ENCODE measurements around the gene BRINP2.

The BRINP2 gene

DNA sequence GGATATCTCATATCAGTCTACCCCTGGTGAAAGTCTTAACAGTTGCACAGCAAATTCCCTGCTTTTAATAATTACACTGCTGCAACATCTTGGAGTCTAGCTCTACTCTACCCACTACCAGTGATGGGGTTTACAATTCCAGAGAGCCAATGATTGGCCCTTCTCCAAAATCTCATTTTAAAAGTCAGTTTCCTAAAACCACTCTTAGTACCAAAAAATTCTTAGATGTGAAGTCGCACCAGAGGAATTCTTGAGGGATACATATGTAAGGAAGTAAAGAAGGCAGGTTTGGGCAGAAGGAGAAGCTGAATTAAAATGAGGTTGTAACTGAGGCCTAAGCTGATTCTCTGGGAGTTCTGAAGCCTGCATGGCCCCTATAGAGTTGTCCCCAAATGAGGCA lies 129.7 kb downstream of the BRINP2 start:
- WGBS (ENCODE audit: extremely low coverage, insufficient coverage, insufficient read length): no CpG with 5 or more reads among the region's 1 CpG
- Histone ChIP-seq H3K9me3 (ENCODE audit: insufficient read depth, low read depth, low read length) (no peaks in the 10 kb centered on the region), H3K4ac (ENCODE audit: low read depth, low read length) (no peak overlapping the region), H4K12ac (ENCODE audit: low read depth, low read length) (no peak overlapping the region), H2BK120ac (ENCODE audit: insufficient read depth, low read length, poor library complexity) (no peak overlapping the region), H3K14ac (ENCODE audit: low read length) (no peak overlapping the region), H2BK12ac (ENCODE audit: low read length) (no peak overlapping the region), H4K8ac (ENCODE audit: low read depth, low read length) (no peak overlapping the region), H3K27me3 (ENCODE audit: insufficient read depth, low read length) (no peaks in the 10 kb centered on the region), H3K79me2 (ENCODE audit: control insufficient read depth, insufficient read depth, low read length, poor library complexity) (no peaks in the 10 kb centered on the region), H4K91ac (ENCODE audit: low read depth, low read length) (no peak overlapping the region), H2AK5ac (ENCODE audit: low read length) (no peak overlapping the region), H3K23ac (ENCODE audit: low read length) (no peak overlapping the region), H3K79me1 (ENCODE audit: low read length) (no peaks in the 10 kb centered on the region), H3K36me3 (ENCODE audit: control insufficient read depth in 1 of 2, insufficient read depth in 2 of 2, low read length in 2 of 2) (no peaks in the 10 kb centered on the region), H3K18ac (ENCODE audit: low read length) (no peak overlapping the region), H3K4me1 (ENCODE audit: control insufficient read depth in 1 of 2, insufficient read depth in 2 of 2, low read length in 2 of 2) (peaks cover 1 to 4% of the 10 kb centered on the region in 2 experiments), H2AFZ (ENCODE audit: insufficient read depth, low read length, poor library complexity) (no peak overlapping the region), H3K4me3 (ENCODE audit: low read depth, low read length) (no peak overlapping the region), H3K9ac (ENCODE audit: low read length) (no peak overlapping the region), H2BK5ac (ENCODE audit: low read depth, low read length, poor library complexity) (no peak overlapping the region), H3K4me2 (ENCODE audit: low read length) (no peak overlapping the region), H3K27ac (ENCODE audit: low read depth, low read length) (no peak overlapping the region)
- DNase-seq: no peak

DNA sequence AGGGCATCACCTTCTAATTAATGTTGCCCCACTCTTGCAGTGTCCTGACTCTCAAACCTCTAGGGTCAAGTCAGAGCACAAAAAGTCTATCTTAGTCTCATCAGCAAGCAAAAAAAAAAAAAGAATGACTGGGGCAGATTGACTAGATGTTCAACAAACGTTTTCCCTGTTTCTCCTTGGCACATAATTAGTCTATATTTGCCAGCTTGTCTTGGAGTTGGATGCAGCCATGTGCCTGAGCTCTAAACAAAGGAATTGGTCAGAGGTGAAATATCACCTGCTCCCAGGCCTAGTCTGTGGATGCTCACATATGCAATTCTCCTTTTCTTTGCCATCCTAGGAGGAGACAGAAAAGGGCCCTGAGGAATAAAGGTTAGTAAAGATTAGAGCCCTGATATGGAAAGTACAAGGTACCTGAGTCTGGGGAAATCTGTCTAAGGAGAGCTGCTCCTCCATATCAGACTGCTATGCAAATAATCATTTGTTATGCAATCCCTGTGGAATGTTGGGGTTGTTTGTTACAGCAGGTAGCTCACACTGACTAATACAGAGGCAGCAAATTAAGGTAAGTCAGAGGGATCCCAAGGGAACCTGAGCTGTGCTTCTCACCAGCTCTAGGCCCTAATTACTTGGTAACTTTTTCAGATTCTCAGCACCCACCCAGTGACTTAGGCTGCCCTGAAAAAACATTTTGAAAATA lies 130.8 kb downstream of the BRINP2 start:
- Histone ChIP-seq H3K4me1 (ENCODE audit: control insufficient read depth in 1 of 2, insufficient read depth in 2 of 2, low read length in 2 of 2) (peaks cover 2 to 4% of the 10 kb centered on the region in 2 experiments), H3K4me3 (ENCODE audit: low read depth, low read length) (no peak overlapping the region), H3K14ac (ENCODE audit: low read length) (no peak overlapping the region), H2AFZ (ENCODE audit: insufficient read depth, low read length, poor library complexity) (no peak overlapping the region), H4K91ac (ENCODE audit: low read depth, low read length) (no peak overlapping the region), H2BK5ac (ENCODE audit: low read depth, low read length, poor library complexity) (no peak overlapping the region), H3K9ac (ENCODE audit: low read length) (no peak overlapping the region), H3K18ac (ENCODE audit: low read length) (no peak overlapping the region), H2BK12ac (ENCODE audit: low read length) (no peak overlapping the region), H2BK120ac (ENCODE audit: insufficient read depth, low read length, poor library complexity) (no peak overlapping the region), H2AK5ac (ENCODE audit: low read length) (no peak overlapping the region), H3K27me3 (ENCODE audit: insufficient read depth, low read length) (no peaks in the 10 kb centered on the region), H3K4me2 (ENCODE audit: low read length) (no peak overlapping the region), H4K8ac (ENCODE audit: low read depth, low read length) (no peak overlapping the region), H3K9me3 (ENCODE audit: insufficient read depth, low read depth, low read length) (no peaks in the 10 kb centered on the region), H3K79me1 (ENCODE audit: low read length) (no peaks in the 10 kb centered on the region), H4K12ac (ENCODE audit: low read depth, low read length) (no peak overlapping the region), H3K4ac (ENCODE audit: low read depth, low read length) (no peak overlapping the region), H3K27ac (ENCODE audit: low read depth, low read length) (no peak overlapping the region), H3K23ac (ENCODE audit: low read length) (no peak overlapping the region), H3K79me2 (ENCODE audit: control insufficient read depth, insufficient read depth, low read length, poor library complexity) (no peaks in the 10 kb centered on the region), H3K36me3 (ENCODE audit: control insufficient read depth in 1 of 2, insufficient read depth in 2 of 2, low read length in 2 of 2) (no peaks in the 10 kb centered on the region)
- no peak for DNase-seq
- WGBS (ENCODE audit: extremely low coverage, insufficient coverage, insufficient read length): no CpG with 5 or more reads among the region's 1 CpG

DNA sequence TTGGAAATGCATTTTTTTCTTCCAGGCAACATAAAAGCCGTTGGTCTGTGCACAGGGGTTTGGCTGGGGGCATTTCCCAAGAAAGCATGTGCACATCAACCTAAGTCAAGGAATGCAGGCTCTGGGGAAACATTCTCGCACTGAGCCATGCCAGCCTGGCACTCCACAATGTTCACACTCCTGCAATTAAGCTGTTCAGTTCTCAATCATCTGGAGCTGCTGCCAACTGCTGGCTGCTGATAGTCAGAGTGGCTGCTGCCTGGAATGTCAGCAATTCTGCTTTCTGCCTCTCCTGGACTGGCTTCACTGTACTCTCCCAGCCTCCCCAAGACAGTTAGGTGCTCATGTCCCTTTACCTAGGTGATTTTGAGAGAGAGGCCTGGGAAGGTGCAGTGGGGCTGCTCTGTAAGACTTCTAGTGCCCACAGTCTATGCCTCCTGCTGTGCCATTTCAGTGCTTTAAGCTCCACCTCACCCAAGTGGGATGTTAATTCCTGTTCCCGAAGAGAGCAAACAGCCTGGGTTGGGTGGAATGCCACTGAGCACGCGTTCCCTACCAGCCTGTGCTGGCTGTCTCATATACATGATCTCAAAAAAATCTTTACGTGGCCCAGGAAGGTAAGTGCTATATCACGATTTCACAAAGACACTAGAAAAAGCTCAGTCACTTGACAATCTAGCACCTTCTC lies 131.7 kb downstream of the BRINP2 start:
- H3K9me3 ChIP-seq (ENCODE audit: insufficient read depth, low read depth, low read length): no peaks in the 10 kb centered on the region
- H4K91ac ChIP-seq (ENCODE audit: low read depth, low read length): no peak overlapping the region
- H4K8ac ChIP-seq (ENCODE audit: low read depth, low read length): no peak overlapping the region
- H3K14ac ChIP-seq (ENCODE audit: low read length): no peak overlapping the region
- H3K9ac ChIP-seq (ENCODE audit: low read length): no peak overlapping the region
- no peak overlapping the region for H3K23ac ChIP-seq (ENCODE audit: low read length)
- no peak for DNase-seq
- no peak overlapping the region for H2AK5ac ChIP-seq (ENCODE audit: low read length)
- H3K79me1 ChIP-seq (ENCODE audit: low read length): no peaks in the 10 kb centered on the region
- H3K4me2 ChIP-seq (ENCODE audit: low read length): no peak overlapping the region
- no peaks in the 10 kb centered on the region for H3K36me3 ChIP-seq (ENCODE audit: control insufficient read depth in 1 of 2, insufficient read depth in 2 of 2, low read length in 2 of 2)
- H3K27me3 ChIP-seq (ENCODE audit: insufficient read depth, low read length): no peaks in the 10 kb centered on the region
- no peak overlapping the region for H2AFZ ChIP-seq (ENCODE audit: insufficient read depth, low read length, poor library complexity)
- H3K79me2 ChIP-seq (ENCODE audit: control insufficient read depth, insufficient read depth, low read length, poor library complexity): no peaks in the 10 kb centered on the region
- no peak overlapping the region for H3K18ac ChIP-seq (ENCODE audit: low read length)
- no peak overlapping the region for H3K4me3 ChIP-seq (ENCODE audit: low read depth, low read length)
- no peak overlapping the region for H2BK5ac ChIP-seq (ENCODE audit: low read depth, low read length, poor library complexity)
- no peak overlapping the region for H2BK120ac ChIP-seq (ENCODE audit: insufficient read depth, low read length, poor library complexity)
- no peak overlapping the region for H3K27ac ChIP-seq (ENCODE audit: low read depth, low read length)
- no peak overlapping the region for H2BK12ac ChIP-seq (ENCODE audit: low read length)
- H3K4ac ChIP-seq (ENCODE audit: low read depth, low read length): no peak overlapping the region
- WGBS (ENCODE audit: extremely low coverage, insufficient coverage, insufficient read length): no CpG with 5 or more reads among the region's 7 CpGs
- H3K4me1 ChIP-seq (ENCODE audit: control insufficient read depth in 1 of 2, insufficient read depth in 2 of 2, low read length in 2 of 2): peaks cover 2 to 4% of the 10 kb centered on the region in 2 experiments
- no peak overlapping the region for H4K12ac ChIP-seq (ENCODE audit: low read depth, low read length)

DNA sequence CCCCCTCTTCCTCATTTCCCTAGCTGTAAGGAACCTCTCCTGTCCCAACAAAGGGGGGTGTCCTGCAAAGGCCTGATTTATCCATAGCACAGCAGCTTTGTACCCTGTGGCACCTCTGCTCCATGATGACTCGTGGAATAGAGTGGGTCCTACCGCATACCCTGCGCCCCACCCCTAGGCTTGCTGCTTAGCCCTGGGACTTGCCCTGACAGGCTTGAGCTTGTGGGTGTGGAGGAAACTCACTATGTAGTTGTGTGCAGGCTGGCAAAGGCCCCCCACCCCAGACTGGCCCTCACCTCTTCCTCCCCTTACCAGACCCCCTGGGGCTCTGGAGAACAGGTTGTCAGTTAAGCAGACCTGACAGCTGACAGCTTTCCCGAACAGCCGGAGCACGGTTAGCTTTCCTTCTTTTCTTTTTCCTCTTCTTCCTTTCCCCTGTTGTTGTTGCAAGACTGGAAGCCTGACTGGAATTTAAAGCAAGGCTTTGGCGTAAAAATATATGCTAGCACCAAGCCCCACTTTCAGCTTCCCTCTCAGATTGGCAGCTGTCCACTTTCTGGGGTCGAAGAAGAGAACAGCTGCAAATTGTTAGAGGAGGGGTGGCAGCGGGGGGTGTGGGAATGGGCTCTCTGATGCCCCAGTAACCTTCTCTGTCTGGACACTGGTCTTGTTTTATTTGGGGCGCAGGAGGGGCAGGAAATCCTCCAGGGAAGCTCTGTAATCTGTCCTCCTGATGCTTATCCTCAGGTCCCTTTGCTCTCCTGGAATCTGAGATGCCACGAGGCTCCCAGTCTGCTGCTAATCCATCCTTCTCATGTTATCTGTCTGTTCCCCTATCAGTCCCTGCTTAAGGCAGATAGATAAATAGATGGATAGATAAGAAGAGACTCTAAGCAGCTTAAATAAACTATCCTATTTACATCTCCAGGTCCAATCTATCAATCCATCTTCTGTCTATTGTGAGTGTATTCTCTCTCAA lies 134.6 kb downstream of the BRINP2 start:
- H4K8ac ChIP-seq (ENCODE audit: low read depth, low read length): no peak overlapping the region
- no peak overlapping the region for H3K4ac ChIP-seq (ENCODE audit: low read depth, low read length)
- H3K4me3 ChIP-seq (ENCODE audit: low read depth, low read length): no peak overlapping the region
- no peak overlapping the region for H3K18ac ChIP-seq (ENCODE audit: low read length)
- H3K14ac ChIP-seq (ENCODE audit: low read length): no peak overlapping the region
- H3K27me3 ChIP-seq (ENCODE audit: insufficient read depth, low read length): no peaks in the 10 kb centered on the region
- no peak overlapping the region for H3K23ac ChIP-seq (ENCODE audit: low read length)
- H3K36me3 ChIP-seq (ENCODE audit: control insufficient read depth in 1 of 2, insufficient read depth in 2 of 2, low read length in 2 of 2): no peaks in the 10 kb centered on the region
- no peak overlapping the region for H4K12ac ChIP-seq (ENCODE audit: low read depth, low read length)
- H2AK5ac ChIP-seq (ENCODE audit: low read length): no peak overlapping the region
- H3K9ac ChIP-seq (ENCODE audit: low read length): no peak overlapping the region
- no CpG with 5 or more reads among the region's 11 CpGs for WGBS (ENCODE audit: extremely low coverage, insufficient coverage, insufficient read length)
- H3K4me2 ChIP-seq (ENCODE audit: low read length): no peak overlapping the region
- H3K79me2 ChIP-seq (ENCODE audit: control insufficient read depth, insufficient read depth, low read length, poor library complexity): no peaks in the 10 kb centered on the region
- no peak overlapping the region for H2BK5ac ChIP-seq (ENCODE audit: low read depth, low read length, poor library complexity)
- no peak for DNase-seq
- H3K4me1 ChIP-seq (ENCODE audit: control insufficient read depth in 1 of 2, insufficient read depth in 2 of 2, low read length in 2 of 2): peaks cover 2 to 4% of the 10 kb centered on the region in 2 experiments
- H2BK12ac ChIP-seq (ENCODE audit: low read length): no peak overlapping the region
- no peak overlapping the region for H4K91ac ChIP-seq (ENCODE audit: low read depth, low read length)
- no peaks in the 10 kb centered on the region for H3K79me1 ChIP-seq (ENCODE audit: low read length)
- no peak overlapping the region for H3K27ac ChIP-seq (ENCODE audit: low read depth, low read length)
- H3K9me3 ChIP-seq (ENCODE audit: insufficient read depth, low read depth, low read length): no peaks in the 10 kb centered on the region
- H2AFZ ChIP-seq (ENCODE audit: insufficient read depth, low read length, poor library complexity): no peak overlapping the region
- H2BK120ac ChIP-seq (ENCODE audit: insufficient read depth, low read length, poor library complexity): no peak overlapping the region

All from trophoblast cell (in vitro differentiated cells and primary cell).